Duodenal mucosa (tissue), 2 donors: ENCODE results near the gene ITPR2.

Source experiments
- H3K27ac ChIP-seq: one replicate; pipeline ENCODE4 v1.7.0; 2013; ENCODE audit warnings: low read depth, low read length
- H3K27me3 ChIP-seq, 2 donors: one replicate each; pipeline ENCODE4 v1.7.0; 2013; ENCODE audit warnings: low read length in 2 of 2, control low read depth in 1 of 2; ENCODE audit not compliant: insufficient read depth in 2 of 2, control insufficient read depth in 1 of 2
- H3K36me3 ChIP-seq, 2 donors: one replicate each; pipeline ENCODE4 v1.7.0; 2013; ENCODE audit warnings: low read length in 2 of 2, control low read depth in 1 of 2; ENCODE audit not compliant: insufficient read depth in 2 of 2, control insufficient read depth in 1 of 2
- H3K4me1 ChIP-seq, 2 donors: one replicate each; pipeline ENCODE4 v1.7.0; 2013; ENCODE audit warnings: low read length in 2 of 2, control low read depth in 1 of 2; ENCODE audit not compliant: insufficient read depth in 2 of 2, control insufficient read depth in 1 of 2
- H3K4me3 ChIP-seq, 2 donors: one replicate each; pipeline ENCODE4 v1.7.0; 2013; ENCODE audit warnings: low read length in 2 of 2, low read depth in 1 of 2
- H3K9ac ChIP-seq, 2 donors: one replicate each; pipeline ENCODE4 v1.7.0; 2013; ENCODE audit warnings: low read length in 2 of 2, low read depth in 1 of 2
- H3K9me3 ChIP-seq, 2 donors: one replicate each; pipeline ENCODE4 v1.7.0; 2013; ENCODE audit warnings: low read length in 2 of 2, control low read depth in 1 of 2; ENCODE audit not compliant: control insufficient read depth in 1 of 2

The ITPR2 gene

GRCh38 chr12:26806556-26806955, 26.4 kb downstream of the ITPR2 start:
- no peaks in the 10 kb centered on the region for H3K36me3 ChIP-seq
- H3K4me3 ChIP-seq: no peak overlapping the region
- H3K9me3 ChIP-seq: no peaks in the 10 kb centered on the region
- H3K9ac ChIP-seq: no peak overlapping the region
- H3K27me3 ChIP-seq: no peaks in the 10 kb centered on the region
- H3K27ac ChIP-seq: no peak overlapping the region
- H3K4me1 ChIP-seq: peaks cover 0 to 8% of the 10 kb centered on the region in 2 donors

- Histone ChIP-seq H3K9me3 (no peaks in the 10 kb centered on the region), H3K27me3 (no peaks in the 10 kb centered on the region), H3K27ac (no peak overlapping the region), H3K36me3 (peaks cover 0 to 3% of the 10 kb centered on the region in 2 donors), H3K9ac (no peak overlapping the region), H3K4me1 (peaks cover 0 to 7% of the 10 kb centered on the region in 2 donors), H3K4me3 (no peak overlapping the region)
Measured at GRCh38 chr12:26805401-26805971, 27.5 kb downstream of the ITPR2 start.

- Histone ChIP-seq H3K36me3 (peaks cover 0 to 3% of the 10 kb centered on the region in 2 donors), H3K4me3 (no peak overlapping the region), H3K4me1 (peaks cover 0 to 12% of the 10 kb centered on the region in 2 donors), H3K9ac (no peak overlapping the region), H3K27me3 (no peaks in the 10 kb centered on the region), H3K27ac (no peak overlapping the region), H3K9me3 (no peaks in the 10 kb centered on the region)
Measured at GRCh38 chr12:26803552-26803951, 29.4 kb downstream of the ITPR2 start.

- Histone ChIP-seq H3K4me1 (peaks cover 0 to 17% of the 10 kb centered on the region in 2 donors), H3K36me3 (peaks cover 0 to 3% of the 10 kb centered on the region in 2 donors), H3K9ac (no peak overlapping the region), H3K4me3 (no peak overlapping the region), H3K9me3 (no peaks in the 10 kb centered on the region), H3K27ac (no peak overlapping the region), H3K27me3 (no peaks in the 10 kb centered on the region)
Measured at GRCh38 chr12:26801486-26801885, 31.5 kb downstream of the ITPR2 start.

- peaks cover 0 to 3% of the 10 kb centered on the region in 2 donors for H3K36me3 ChIP-seq
- H3K4me1 ChIP-seq: peaks cover 0 to 17% of the 10 kb centered on the region in 2 donors
- no peaks in the 10 kb centered on the region for H3K27me3 ChIP-seq
- no peak overlapping the region for H3K9ac ChIP-seq
- H3K9me3 ChIP-seq: no peaks in the 10 kb centered on the region
- H3K27ac ChIP-seq: no peak overlapping the region
- H3K4me3 ChIP-seq: no peak overlapping the region
Measured at GRCh38 chr12:26800858-26801257, 32.1 kb downstream of the ITPR2 start.

GRCh38 chr12:26800347-26800746, 32.6 kb downstream of the ITPR2 start:
- Histone ChIP-seq H3K9ac (no peak overlapping the region), H3K27ac (no peak overlapping the region), H3K4me1 (peaks cover 0 to 17% of the 10 kb centered on the region in 2 donors), H3K9me3 (no peaks in the 10 kb centered on the region), H3K4me3 (no peak overlapping the region), H3K27me3 (no peaks in the 10 kb centered on the region), H3K36me3 (peaks cover 0 to 3% of the 10 kb centered on the region in 2 donors)

- Histone ChIP-seq H3K4me3 (no peak overlapping the region), H3K9me3 (no peaks in the 10 kb centered on the region), H3K27me3 (no peaks in the 10 kb centered on the region), H3K4me1 (peaks cover 0 to 17% of the 10 kb centered on the region in 2 donors), H3K9ac (no peak overlapping the region), H3K27ac (no peak overlapping the region), H3K36me3 (peaks cover 0 to 3% of the 10 kb centered on the region in 2 donors)
Measured at GRCh38 chr12:26799741-26800140, 33.3 kb downstream of the ITPR2 start.

GRCh38 chr12:26798640-26799039, 34.4 kb downstream of the ITPR2 start:
- H3K27me3 ChIP-seq: no peaks in the 10 kb centered on the region
- no peaks in the 10 kb centered on the region for H3K9me3 ChIP-seq

GRCh38 chr12:26798023-26798422, 35.0 kb downstream of the ITPR2 start:
- Histone ChIP-seq H3K4me1 (peaks cover 0 to 17% of the 10 kb centered on the region in 2 donors), H3K9ac (no peak overlapping the region), H3K27me3 (no peaks in the 10 kb centered on the region), H3K4me3 (no peak overlapping the region), H3K27ac (no peak overlapping the region), H3K9me3 (no peaks in the 10 kb centered on the region), H3K36me3 (peaks cover 0 to 3% of the 10 kb centered on the region in 2 donors)

More at GRCh38 chr12:26798640-26799039, 34.4 kb downstream of the ITPR2 start:
- Histone ChIP-seq H3K27ac (no peak overlapping the region), H3K36me3 (peaks cover 0 to 3% of the 10 kb centered on the region in 2 donors), H3K4me1 (peaks cover 0 to 17% of the 10 kb centered on the region in 2 donors), H3K9ac (no peak overlapping the region), H3K4me3 (no peak overlapping the region)

- Histone ChIP-seq H3K4me3 (no peak overlapping the region), H3K36me3 (peaks cover 0 to 1% of the 10 kb centered on the region in 2 donors), H3K27ac (no peak overlapping the region), H3K4me1 (peaks cover 0 to 17% of the 10 kb centered on the region in 2 donors), H3K9me3 (no peaks in the 10 kb centered on the region), H3K27me3 (no peaks in the 10 kb centered on the region), H3K9ac (no peak overlapping the region)
Measured at GRCh38 chr12:26795910-26796309, 37.1 kb downstream of the ITPR2 start.
